H1 (cell line): ENCODE measurements around the gene GP2. TPM values are rescaled to one million over a fixed set of nuclear protein-coding genes. Genes with fewer than 3 reads are reported as not detected.

Source experiments
- CTCF ChIA-PET: fragments of 300-600 bp; sonication (Branson Sonifier 250); formaldehyde crosslinking; loops from one replicate; lab custom pipeline; 2021; ENCODE audit not compliant: partially characterized antibody; lab: Charles Lee
- POLR2A ChIA-PET: fragments of 300-600 bp; sonication (Branson Sonifier 250); formaldehyde crosslinking; loops from one replicate; lab custom pipeline; 2021; ENCODE audit warnings: inconsistent platforms; ENCODE audit not compliant: partially characterized antibody; lab: Charles Lee
- DNase-seq, 2 experiments: peaks; one replicate each; pipeline versions ENCODE4 v3.0.0 to v3.0.0-alpha.2; 2010 to 2022; ENCODE audit warnings: low spot score in 2 of 2, low read depth in 1 of 2, mixed read lengths in 1 of 2
- FAIRE-seq: peaks from 2 replicates; lab custom pipeline; 2011; peaks lifted over from hg19 to GRCh38; lab: Jason Lieb, UNC
- H2AFZ ChIP-seq: 2 replicates; pipeline ENCODE4 v1.8.1; 2012; ENCODE audit warnings: low read length, inconsistent platforms
- H2AK5ac ChIP-seq: 2 replicates; pipeline ENCODE4 v1.6.1; 2013; ENCODE audit warnings: low read depth, low read length
- H2BK120ac ChIP-seq: replicated peaks from 2 replicates; pipeline ENCODE3; 2013; ENCODE audit warnings: low read depth, low read length, inconsistent platforms
- H2BK12ac ChIP-seq: 2 replicates; pipeline ENCODE4 v1.6.1; 2013; ENCODE audit warnings: low read depth, low read length
- H2BK15ac ChIP-seq: 2 replicates; pipeline ENCODE4 v1.6.1; 2013; ENCODE audit warnings: low read length
- H2BK20ac ChIP-seq: 2 replicates; pipeline ENCODE4 v1.6.1; 2013; ENCODE audit warnings: low read length
- H2BK5ac ChIP-seq: 2 replicates; pipeline ENCODE4 v1.6.1; 2013; ENCODE audit warnings: low read depth, low read length
- H3K14ac ChIP-seq: 2 replicates; pipeline ENCODE4 v1.6.1; 2013; ENCODE audit warnings: inconsistent platforms; ENCODE audit not compliant: insufficient read length
- H3K18ac ChIP-seq: 2 replicates; pipeline ENCODE4 v1.6.1; 2013; ENCODE audit warnings: low read length; ENCODE audit errors: extremely low read depth
- H3K23ac ChIP-seq: 2 replicates; pipeline ENCODE4 v1.6.1; 2013; ENCODE audit warnings: inconsistent platforms; ENCODE audit not compliant: insufficient read length
- H3K23me2 ChIP-seq: 2 replicates; pipeline ENCODE4 v1.6.1; 2013; ENCODE audit warnings: low read depth, low read length
- H3K27ac ChIP-seq: 2 replicates; pipeline ENCODE4 v1.6.1; 2011; ENCODE audit warnings: low read depth, low read length, inconsistent platforms
- H3K27me3 ChIP-seq, 4 experiments: replicated peaks in 1 of 4; 1 replicate in 1 of 4; 2 replicates in 3 of 4; pipeline versions ENCODE4 v1.6.1 to v1.8.1; 2011 to 2013; ENCODE audit warnings: low read length in 3 of 4, mild to moderate bottlenecking in 3 of 4, inconsistent platforms in 2 of 4, mixed read lengths in 2 of 4, moderate library complexity in 1 of 4; ENCODE audit not compliant: control insufficient read depth in 3 of 4, insufficient read depth in 3 of 4; ENCODE audit errors: extremely low read depth in 1 of 4
- H3K36me3 ChIP-seq, 4 experiments: 2 replicates each; pipeline versions ENCODE4 v1.6.1 to v1.8.1; 2011 to 2013; ENCODE audit warnings: mild to moderate bottlenecking in 4 of 4, low read length in 3 of 4, moderate library complexity in 2 of 4, control low read depth in 1 of 4, inconsistent platforms in 1 of 4; ENCODE audit not compliant: insufficient read depth in 4 of 4, control insufficient read depth in 2 of 4
- H3K4ac ChIP-seq: replicated peaks from 2 replicates; pipeline ENCODE3; 2013; ENCODE audit warnings: low read length, low read depth, mixed read lengths, inconsistent platforms; ENCODE audit not compliant: insufficient read length
- H3K4me1 ChIP-seq, 4 experiments: replicated peaks in 1 of 4; 1 replicate in 1 of 4; 2 replicates in 3 of 4; pipeline versions ENCODE4 v1.6.1 to v1.8.1; 2011 to 2013; ENCODE audit warnings: low read length in 3 of 4, inconsistent platforms in 2 of 4, mixed read lengths in 1 of 4; ENCODE audit not compliant: insufficient read depth in 4 of 4, control insufficient read depth in 3 of 4
- H3K4me2 ChIP-seq, 2 experiments: 2 replicates each; pipeline versions ENCODE4 v1.6.1 to v1.8.1; 2011 to 2013; ENCODE audit warnings: low read depth in 2 of 2, low read length in 2 of 2, control low read depth in 1 of 2, inconsistent platforms in 1 of 2, mild to moderate bottlenecking in 1 of 2; ENCODE audit not compliant: insufficient read depth in 1 of 2
- H3K4me3 ChIP-seq, 4 experiments: fragments of 200-600, 300-600 bp in 1 of 4; sonication (generic), shearing (Covaris generic), sonication (Bioruptor Twin) in 1 of 4; 2 replicates each; pipeline versions ENCODE4 v1.5.1 to v1.8.1; 2011 to 2016; ENCODE audit warnings: low read length in 4 of 4, low read depth in 3 of 4, control low read depth in 2 of 4, inconsistent platforms in 2 of 4, mild to moderate bottlenecking in 2 of 4, mixed read lengths in 1 of 4, moderate library complexity in 1 of 4; ENCODE audit not compliant: insufficient read depth in 2 of 4; ENCODE audit errors: extremely low read depth in 1 of 4
- H3K56ac ChIP-seq: replicated peaks from 2 replicates; pipeline ENCODE3; 2013; ENCODE audit warnings: low read depth, mild to moderate bottlenecking, mixed read lengths, low read length, inconsistent platforms; ENCODE audit not compliant: insufficient read length
- H3K79me1 ChIP-seq: 2 replicates; pipeline ENCODE4 v1.6.1; 2013; ENCODE audit warnings: low read depth, low read length, control low read depth
- H3K79me2 ChIP-seq, 2 experiments: 2 replicates each; pipeline versions ENCODE4 v1.6.1 to v1.8.1; 2012 to 2013; ENCODE audit warnings: low read length in 2 of 2, mild to moderate bottlenecking in 2 of 2, inconsistent platforms in 1 of 2; ENCODE audit not compliant: insufficient read depth in 2 of 2, control insufficient read depth in 1 of 2
- H3K9ac ChIP-seq, 4 experiments: replicated peaks in 1 of 4; 1 replicate in 1 of 4; 2 replicates in 3 of 4; pipeline versions ENCODE4 v1.6.1 to v1.8.1; 2011 to 2013; ENCODE audit warnings: low read depth in 3 of 4, low read length in 3 of 4, control low read depth in 2 of 4, mild to moderate bottlenecking in 2 of 4, moderate library complexity in 2 of 4, inconsistent platforms in 1 of 4; ENCODE audit errors: extremely low read depth in 1 of 4
- H3K9me3 ChIP-seq, 2 experiments: 2 replicates each; pipeline versions ENCODE4 v1.6.1 to v1.8.1; 2012 to 2013; ENCODE audit warnings: mild to moderate bottlenecking in 2 of 2, moderate library complexity in 2 of 2, control low read depth in 1 of 2, inconsistent platforms in 1 of 2, low read depth in 1 of 2, low read length in 1 of 2, mixed read lengths in 1 of 2; ENCODE audit not compliant: insufficient read depth in 2 of 2
- H4K20me1 ChIP-seq, 2 experiments: replicated peaks in 1 of 2; 2 replicates each; pipeline versions ENCODE3 to v1.8.1; 2011 to 2013; ENCODE audit warnings: inconsistent platforms in 2 of 2, low read length in 2 of 2, mild to moderate bottlenecking in 1 of 2; ENCODE audit not compliant: insufficient read depth in 2 of 2, control insufficient read depth in 1 of 2
- H4K5ac ChIP-seq: 2 replicates; pipeline ENCODE4 v1.6.1; 2013; ENCODE audit warnings: low read length, low read depth, mixed read lengths, inconsistent platforms; ENCODE audit not compliant: insufficient read length
- H4K8ac ChIP-seq: 2 replicates; pipeline ENCODE4 v1.8.0; 2013; ENCODE audit warnings: mild to moderate bottlenecking, moderate library complexity, low read length, inconsistent platforms; ENCODE audit not compliant: insufficient read depth; ENCODE audit errors: extremely low read depth
- H4K91ac ChIP-seq: replicated peaks from 2 replicates; pipeline ENCODE3; 2013; ENCODE audit warnings: low read length, mixed read lengths, inconsistent platforms; ENCODE audit not compliant: insufficient read length
- SP1 ChIP-seq: IDR thresholded peaks from 2 replicates; pipeline ENCODE4 v1.6.1; 2011; ENCODE audit warnings: low read depth, low read length
- WGBS, 2 experiments: shearing (Covaris generic) in 1 of 2; methylation state at CpG; one replicate each; pipeline versions ENCODE4 v1.1.6 to v1.1.7; 2013 to 2015; ENCODE audit warnings: low lambda C conversion rate in 2 of 2, mixed read lengths in 2 of 2, inconsistent platforms in 1 of 2, low coverage in 1 of 2, missing lambda C conversion rate in 1 of 2; ENCODE audit not compliant: insufficient replicate concordance in 2 of 2, insufficient coverage in 1 of 2, insufficient read length in 1 of 2; ENCODE audit errors: extremely low coverage in 1 of 2, missing lambda C conversion rate in 1 of 2; 5-methylcytosine and 5-hydroxymethylcytosine counted together
- polyA plus RNA-seq, 7 experiments: library from polyadenylated mRNA; depleted of rRNA in 3 of 7; stranded (reverse) in 5 of 7; unstranded in 2 of 7; fragments of >200 nt in 5 of 7; fragments of 200-250 nt in 2 of 7; gene quantifications; 1 replicate in 5 of 7; 2 replicates in 1 of 7; 4 replicates in 1 of 7; pipeline versions ENCODE4 v1.2.1 to v1.2.3, GENCODE V29; 2011 to 2013; ENCODE audit warnings: missing spikeins in 2 of 7, mixed read lengths in 2 of 7
- total RNA-seq: library from RNA; stranded (reverse); fragmentation: NEBNext Ultra II Directional; extraction: Animal tissue kit (Norgen Biotek cat#: 25700); gene quantifications from 2 replicates; pipeline ENCODE4 v1.2.1, GENCODE V29; 2021

Gene GP2
- total and polyA plus RNA-seq, 2 of the 8 experiments (the other 6 are each of a cell fraction or from before 2014, with no cell fraction given) = not detected

- H3K4me3 ChIP-seq = no peak overlapping the region
- FAIRE-seq (no peak), DNase-seq (no peak)
- H3K9me3 ChIP-seq = peaks cover 0 to 2% of the 10 kb centered on the region in 2 experiments; a peak in 1 of 4 replicates
- H2BK20ac ChIP-seq = no peak overlapping the region
- POLR2A ChIA-PET = no interaction called here
- no peak overlapping the region for H2AK5ac ChIP-seq
- CTCF ChIA-PET = no interaction called here
- no peak overlapping the region for H3K23ac ChIP-seq
- H4K20me1 ChIP-seq = no peaks in the 10 kb centered on the region
- no peak for TF ChIP-seq SP1
- H3K4me1 ChIP-seq = no peaks in the 10 kb centered on the region
- no peaks in the 10 kb centered on the region for H3K79me1 ChIP-seq
- H4K8ac ChIP-seq = no peak overlapping the region
- no peak overlapping the region for H3K56ac ChIP-seq
- H3K9ac ChIP-seq = no peak overlapping the region
- H2AFZ ChIP-seq = no peak overlapping the region
- no peak overlapping the region for H2BK15ac ChIP-seq
- H3K36me3 ChIP-seq = no peaks in the 10 kb centered on the region
- no peaks in the 10 kb centered on the region; a peak in 1 of 7 replicates for H3K27me3 ChIP-seq
- no peak overlapping the region for H3K27ac ChIP-seq
- WGBS, 2 experiments = 94% methylated on average over 6 of the region's 6 CpGs; no CpG with 5 or more reads in 1 of the 2 experiments
- H3K4ac ChIP-seq = no peak overlapping the region
- no peaks in the 10 kb centered on the region for H3K23me2 ChIP-seq
- no peak overlapping the region for H3K14ac ChIP-seq
- no peak overlapping the region for H3K4me2 ChIP-seq
- no peak overlapping the region for H4K5ac ChIP-seq
- H2BK12ac ChIP-seq = no peak overlapping the region
- H3K79me2 ChIP-seq = no peaks in the 10 kb centered on the region
- H2BK120ac ChIP-seq = no peak overlapping the region
- H2BK5ac ChIP-seq = no peak overlapping the region
- H3K18ac ChIP-seq = no peak overlapping the region
- H4K91ac ChIP-seq = no peak overlapping the region
Observed at GRCh38 chr16:20315764-20316163, 11.5 kb downstream of the GP2 start.
